B cell (primary cell): ENCODE results near the gene CGRRF1. TPM values are rescaled to one million over a fixed set of nuclear protein-coding genes. Genes with fewer than 3 reads are reported as not detected.

ENCODE experiments used
- ATAC-seq: fragments of 200-7000 bp; cut with Tn5 transposase; one replicate; pipeline ENCODE4 v1.10.0; 2021; ENCODE audit warnings: low read depth, mild to moderate bottlenecking, moderate number of reproducible peaks, moderate library complexity
- CTCF ChIA-PET: fragments of 350-600 bp; sonication (Branson Sonifier 250); formaldehyde crosslinking; loops from one replicate; lab custom pipeline; 2021; ENCODE audit warnings: antibody characterized with exemption, inconsistent platforms; lab: Charles Lee
- POLR2A ChIA-PET: fragments of 350-600 bp; sonication (Branson Sonifier 250); formaldehyde crosslinking; loops from one replicate; lab custom pipeline; 2021; ENCODE audit warnings: antibody characterized with exemption; lab: Charles Lee
- DNase-seq: peaks from one replicate; pipeline ENCODE4 v3.0.0; 2013
- H2AFZ ChIP-seq: 2 replicates; pipeline ENCODE4 v1.6.1; 2012; ENCODE audit warnings: mild to moderate bottlenecking, low read depth, low read length; ENCODE audit not compliant: insufficient read depth, poor library complexity, severe bottlenecking
- H3K27ac ChIP-seq, 2 donors: 1 replicate in 1 of 2; 2 replicates in 1 of 2; pipeline ENCODE4 v1.5.1; 2012 to 2013; ENCODE audit warnings: low read length in 2 of 2, mild to moderate bottlenecking in 2 of 2, moderate library complexity in 1 of 2
- H3K27me3 ChIP-seq, 4 experiments: fragments of 200-600 bp in 1 of 4; sonication (generic) in 1 of 4; replicated peaks in 1 of 4; 1 replicate in 2 of 4; 2 replicates in 2 of 4; pipeline versions ENCODE4 v1.6.1 to v1.7.0; 2013 to 2016; ENCODE audit warnings: low read length in 3 of 4, mild to moderate bottlenecking in 2 of 4, mixed read lengths in 1 of 4, moderate library complexity in 1 of 4; ENCODE audit not compliant: insufficient read depth in 4 of 4, control insufficient read depth in 3 of 4; ENCODE audit errors: control extremely low read depth in 1 of 4
- H3K36me3 ChIP-seq, 2 experiments: replicated peaks in 1 of 2; 1 replicate in 1 of 2; 2 replicates in 1 of 2; pipeline versions ENCODE4 v1.6.1 to v1.7.1; 2013; ENCODE audit warnings: low read length in 1 of 2; ENCODE audit not compliant: insufficient read depth in 2 of 2, control insufficient read depth in 1 of 2; ENCODE audit errors: control extremely low read depth in 1 of 2, extremely low read depth in 1 of 2
- H3K4me1 ChIP-seq, 2 donors: fragments of 200-600 bp in 1 of 2; sonication (generic) in 1 of 2; 1 replicate in 1 of 2; 2 replicates in 1 of 2; pipeline versions ENCODE4 v1.5.1 to v1.6.1; 2013 to 2017; ENCODE audit warnings: low read length in 2 of 2; ENCODE audit not compliant: control insufficient read depth in 2 of 2, insufficient read depth in 2 of 2
- H3K4me2 ChIP-seq: replicated peaks from 2 replicates; pipeline ENCODE3; 2012; ENCODE audit warnings: mild to moderate bottlenecking, low read depth, low read length; ENCODE audit not compliant: poor library complexity, severe bottlenecking
- H3K4me3 ChIP-seq, 5 experiments: fragments of 200-600 bp in 1 of 5; sonication (generic) in 1 of 5; 1 replicate in 3 of 5; 2 replicates in 2 of 5; pipeline versions ENCODE4 v1.5.1 to v1.7.0; 2011 to 2016; ENCODE audit warnings: low read length in 4 of 5, mild to moderate bottlenecking in 4 of 5, low read depth in 2 of 5, control low read depth in 1 of 5, moderate library complexity in 1 of 5; ENCODE audit not compliant: insufficient read depth in 1 of 5; ENCODE audit errors: control extremely low read depth in 1 of 5, extremely low read depth in 1 of 5
- H3K79me2 ChIP-seq: fragments of 200-600 bp; sonication (generic); one replicate; pipeline ENCODE4 v1.6.0; 2016; ENCODE audit warnings: low read length; ENCODE audit not compliant: control insufficient read depth, insufficient read depth
- H3K9ac ChIP-seq: fragments of 200-600 bp; sonication (generic); 2 replicates; pipeline ENCODE4 v1.6.1; 2017; ENCODE audit warnings: mild to moderate bottlenecking, low read length, moderate library complexity
- H3K9me3 ChIP-seq, 3 donors: one replicate each; pipeline versions ENCODE4 v1.6.1 to v1.7.1; 2013; ENCODE audit warnings: low read length in 2 of 3; ENCODE audit not compliant: control insufficient read depth in 2 of 3, insufficient read depth in 1 of 3; ENCODE audit errors: control extremely low read depth in 1 of 3
- H4K20me1 ChIP-seq: 2 replicates; pipeline ENCODE4 v1.6.0; 2012; ENCODE audit warnings: mild to moderate bottlenecking, low read length; ENCODE audit not compliant: insufficient read depth, control insufficient read depth, poor library complexity, severe bottlenecking
- H3K27ac Mint-ChIP-seq: one replicate; pipeline ENCODE4 v1.8.0; 2021; ENCODE audit warnings: mixed read lengths
- H3K27me3 Mint-ChIP-seq: one replicate; pipeline ENCODE4 v1.8.0; 2021; ENCODE audit warnings: mixed read lengths
- H3K4me1 Mint-ChIP-seq: one replicate; pipeline ENCODE4 v1.8.0; 2021; ENCODE audit warnings: mixed read lengths
- H3K4me3 Mint-ChIP-seq: one replicate; pipeline ENCODE4 v1.8.0; 2021; ENCODE audit warnings: mixed read lengths
- H3K9me3 Mint-ChIP-seq: one replicate; pipeline ENCODE4 v1.8.0; 2022; ENCODE audit warnings: mixed read lengths; ENCODE audit not compliant: insufficient read depth
- CTCF ChIP-seq: fragments of 200-600 bp; IDR thresholded peaks from one replicate; pipeline ENCODE4 v1.8.0; 2022; ENCODE audit warnings: antibody characterized with exemption, mild to moderate bottlenecking
- EZH2 ChIP-seq: IDR thresholded peaks from 2 replicates; pipeline ENCODE4 v1.6.1; 2012; ENCODE audit warnings: borderline replicate concordance, low read depth, mild to moderate bottlenecking, moderate library complexity, low read length; ENCODE audit not compliant: insufficient read depth, poor library complexity, severe bottlenecking
- WGBS: methylation state at CpG from one replicate; pipeline ENCODE4 v1.1.5; 2013; ENCODE audit warnings: missing lambda C conversion rate; ENCODE audit not compliant: insufficient coverage; 5-methylcytosine and 5-hydroxymethylcytosine counted together
- intact Hi-C: fragments of 100-400 bp; cut with micrococcal nuclease; formaldehyde crosslinking; loops from one replicate; pipeline ENCODE4 v1.10.0; 2022
- polyA plus RNA-seq: library from polyadenylated mRNA; depleted of rRNA; stranded (reverse); fragments of >200 nt; gene quantifications from 2 replicates; pipeline ENCODE4 v1.2.3, GENCODE V29; 2012
- total RNA-seq, 2 donors: library from RNA; stranded (reverse); fragments of 120-200 nt in 1 of 2; gene quantifications; 1 replicate in 1 of 2; 2 replicates in 1 of 2; pipeline versions ENCODE4 v1.2.3 to v1.2.4, GENCODE V29; 2013 to 2022

The CGRRF1 gene
- total and polyA plus RNA-seq, 2 donors (not counting 1 experiment from before 2014, with no cell fraction given): 10.0 to 15.8 TPM

GRCh38 chr14:54498579-54498978 is 11.1 kb upstream of the CGRRF1 start:
- POLR2A ChIA-PET: no interaction called here
- Histone ChIP-seq H3K27ac (no peak overlapping the region), H3K4me3 (no peak overlapping the region), H2AFZ (no peak overlapping the region), H3K9me3 (no peaks in the 10 kb centered on the region), H3K4me2 (no peak overlapping the region), H3K79me2 (no peaks in the 10 kb centered on the region), H3K4me1 (no peaks in the 10 kb centered on the region), H3K27me3 (peaks cover 0 to 11% (median 3%) of the 10 kb centered on the region in 4 experiments), H3K9ac (no peak overlapping the region), H3K36me3 (no peaks in the 10 kb centered on the region), H4K20me1 (no peaks in the 10 kb centered on the region)
- H3K4me3 Mint-ChIP-seq: no peak overlapping the region
- CTCF ChIA-PET: no interaction called here
- H3K9me3 Mint-ChIP-seq: no peaks in the 10 kb centered on the region
- WGBS: 69% methylated on average over 3 of the region's 7 CpGs
- no peaks in the 10 kb centered on the region for H3K4me1 Mint-ChIP-seq
- no peak for DNase-seq
- TF ChIP-seq EZH2 (no peak), CTCF (no peak)
- no peak overlapping the region for H3K27ac Mint-ChIP-seq
- intact Hi-C loops: no loop called here
- no peak for ATAC-seq
- H3K27me3 Mint-ChIP-seq: peaks cover 21% of the 10 kb centered on the region

GRCh38 chr14:54500744-54501143 is 9.0 kb upstream of the CGRRF1 start:
- no peak overlapping the region for H3K4me3 ChIP-seq
- H3K27me3 ChIP-seq: peaks cover 0 to 11% (median 3%) of the 10 kb centered on the region in 4 experiments
- H3K79me2 ChIP-seq: no peaks in the 10 kb centered on the region
- POLR2A ChIA-PET: no interaction called here
- CTCF ChIA-PET: no interaction called here
- 87% methylated on average over 3 of the region's 3 CpGs for WGBS
- H3K4me1 ChIP-seq: no peaks in the 10 kb centered on the region
- no peak overlapping the region for H3K9ac ChIP-seq
- H3K36me3 ChIP-seq: no peaks in the 10 kb centered on the region
- peaks cover 21% of the 10 kb centered on the region for H3K27me3 Mint-ChIP-seq
- TF ChIP-seq EZH2: no peak
- TF ChIP-seq CTCF: no peak
- H3K4me2 ChIP-seq: no peak overlapping the region
- no peak for ATAC-seq
- no peak overlapping the region for H3K4me3 Mint-ChIP-seq
- H2AFZ ChIP-seq: no peak overlapping the region
- intact Hi-C loops: loop anchor here (10.0 kb wide), 1 partner anchor 274 kb away; no protein-coding TSS in a partner anchor
- H4K20me1 ChIP-seq: no peaks in the 10 kb centered on the region
- no peaks in the 10 kb centered on the region for H3K4me1 Mint-ChIP-seq
- no peaks in the 10 kb centered on the region for H3K9me3 ChIP-seq
- H3K27ac ChIP-seq: no peak overlapping the region
- H3K27ac Mint-ChIP-seq: no peak overlapping the region
- no peak for DNase-seq
- no peaks in the 10 kb centered on the region for H3K9me3 Mint-ChIP-seq
